ENCODE results near the gene SNRPA1.

The SNRPA1 gene

GRCh38 chr15:101294731-101295606, at the start of gene SNRPA1:
TSS of gene SNRPA1 (minus strand) at chr15:101295248. CDS start at chr15:101295178, 70 bp downstream.
- peak; percentile 88 to 89 for DNase-seq

- DNase-seq: peak; percentile 24 to 53
Measured at GRCh38 chr15:101342056-101342455, 47.0 kb upstream of the SNRPA1 start.

- no peak for DNase-seq
Measured at GRCh38 chr15:101338502-101339057, 43.5 kb upstream of the SNRPA1 start.

GRCh38 chr15:101337976-101338375, 42.9 kb upstream of the SNRPA1 start:
- no peak for DNase-seq

GRCh38 chr15:101333907-101334789, 39.1 kb upstream of the SNRPA1 start:
- peak; percentile 5 to 15 for DNase-seq

GRCh38 chr15:101332061-101332467, 37.0 kb upstream of the SNRPA1 start:
- no peak for DNase-seq

- DNase-seq: no peak
Measured at GRCh38 chr15:101329867-101330380, 34.9 kb upstream of the SNRPA1 start.

GRCh38 chr15:101329309-101329863, 34.3 kb upstream of the SNRPA1 start:
- no peak for DNase-seq

GRCh38 chr15:101328001-101328400, 33.0 kb upstream of the SNRPA1 start:
- DNase-seq: no peak

- no peak for DNase-seq
Measured at GRCh38 chr15:101327147-101327740, 32.2 kb upstream of the SNRPA1 start.

- DNase-seq: no peak
Measured at GRCh38 chr15:101326462-101327146, 31.6 kb upstream of the SNRPA1 start.

GRCh38 chr15:101326026-101326315, 30.9 kb upstream of the SNRPA1 start:
- no peak for DNase-seq

- no peak for DNase-seq
Measured at GRCh38 chr15:101325263-101326025, 30.4 kb upstream of the SNRPA1 start.

GRCh38 chr15:101324524-101325177, 29.6 kb upstream of the SNRPA1 start:
- DNase-seq: peak in 1 of 2 experiments; percentile 3

- DNase-seq: no peak
Measured at GRCh38 chr15:101323793-101324523, 28.9 kb upstream of the SNRPA1 start.

- no peak for DNase-seq
Measured at GRCh38 chr15:101322854-101323477, 27.9 kb upstream of the SNRPA1 start.

- no peak for DNase-seq
Measured at GRCh38 chr15:101322016-101322695, 27.1 kb upstream of the SNRPA1 start.

- peak; percentile 93 to 94 for DNase-seq
Measured at GRCh38 chr15:101320501-101321052, 25.5 kb upstream of the SNRPA1 start.
